DMS 273 (cell line): ENCODE data around the gene CLCNKA.
A peak's percentile ranks its signal among the peaks of the same experiment; 100 is the strongest.
"Not testable (repeated sequence)": the region's sequence is repeated elsewhere in the genome, so short reads cannot be mapped to it uniquely, and the experiment has no call there.

Source experiments
- DNase-seq: peaks from one replicate; lab custom pipeline; 2025; ENCODE audit not compliant: unreplicated experiment; lab: John Stamatoyannopoulos, UW

Gene CLCNKA

GRCh38 chr1:16039871-16040270 is 18.0 kb downstream of the CLCNKA start:
- DNase-seq = peak; percentile 30

- DNase-seq = no peak
These were observed 19.4 kb downstream of the CLCNKA start for GRCh38 chr1:16041200-16041599.

DNA sequence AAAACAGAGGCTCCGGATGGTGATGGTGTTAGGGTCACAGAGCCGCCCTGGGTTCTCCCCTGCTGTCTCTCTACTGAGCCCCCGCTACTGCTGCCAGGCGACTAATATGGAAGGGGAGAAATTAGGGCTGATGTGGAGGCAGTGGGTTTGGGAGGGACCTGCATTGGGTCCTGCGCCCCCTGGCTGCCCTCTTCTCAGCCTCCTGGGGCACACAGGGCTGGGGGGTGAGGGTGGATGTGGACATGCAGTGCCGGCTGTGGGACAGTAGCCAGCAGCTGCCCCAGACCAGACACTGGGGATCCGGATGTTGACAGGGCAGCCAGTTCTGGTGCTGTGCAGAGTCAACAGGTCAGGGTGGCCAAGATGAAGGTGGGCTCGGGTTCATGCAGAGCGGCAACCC is 20.3 kb downstream of the CLCNKA start:
- no peak for DNase-seq

GRCh38 chr1:16042654-16043053 is 20.8 kb downstream of the CLCNKA start:
- DNase-seq = not testable (repeated sequence)

- no peak for DNase-seq
These were observed 21.7 kb downstream of the CLCNKA start, which contains the start of gene CLCNKB for GRCh38 chr1:16043521-16043920. Gene CLCNKB (plus strand): TSS chr1:16043782. CDS start chr1:16044493, 711 bp downstream.

DNA sequence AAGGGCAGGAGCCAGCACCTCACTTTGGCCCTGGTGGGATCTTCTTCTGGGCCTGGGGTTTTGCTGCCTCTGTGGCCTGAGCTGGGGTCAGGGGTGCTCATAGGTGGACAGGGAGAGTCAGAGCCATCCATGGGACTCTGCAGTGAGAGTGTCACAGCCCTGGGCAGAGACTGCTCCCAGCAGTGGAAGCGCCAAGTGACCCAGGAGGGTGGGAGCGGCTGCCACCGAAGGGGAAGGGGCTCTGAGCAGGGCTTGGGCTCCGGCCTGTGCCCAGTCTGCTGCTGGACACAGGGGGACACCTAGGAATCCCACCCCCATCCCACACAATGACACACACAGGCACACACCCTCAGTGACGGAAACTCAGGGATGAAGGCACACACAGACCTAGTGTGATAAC is 22.1 kb downstream of the CLCNKA start:
- no peak for DNase-seq

DNA sequence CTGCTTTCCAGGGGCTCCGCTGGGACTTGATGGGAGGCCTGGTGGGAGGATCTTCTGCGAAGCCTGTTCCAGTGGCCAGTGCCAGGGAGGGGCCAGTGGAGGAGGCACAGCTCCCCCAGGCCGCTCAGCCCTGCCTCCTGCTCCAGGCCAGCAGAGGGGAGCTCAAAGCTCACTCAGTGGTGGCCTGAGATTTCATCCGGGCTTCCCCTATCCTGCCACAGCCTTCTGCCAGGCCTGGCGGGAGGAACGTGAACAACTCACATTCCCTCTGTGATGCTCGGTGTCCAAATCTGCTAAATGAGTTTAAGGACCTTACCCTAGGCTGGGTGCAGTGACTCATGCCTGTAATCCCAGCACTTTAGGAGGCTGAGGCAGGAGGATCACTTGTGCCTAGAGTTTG is 25.0 kb downstream of the CLCNKA start:
- DNase-seq = peak; percentile 50

DNA sequence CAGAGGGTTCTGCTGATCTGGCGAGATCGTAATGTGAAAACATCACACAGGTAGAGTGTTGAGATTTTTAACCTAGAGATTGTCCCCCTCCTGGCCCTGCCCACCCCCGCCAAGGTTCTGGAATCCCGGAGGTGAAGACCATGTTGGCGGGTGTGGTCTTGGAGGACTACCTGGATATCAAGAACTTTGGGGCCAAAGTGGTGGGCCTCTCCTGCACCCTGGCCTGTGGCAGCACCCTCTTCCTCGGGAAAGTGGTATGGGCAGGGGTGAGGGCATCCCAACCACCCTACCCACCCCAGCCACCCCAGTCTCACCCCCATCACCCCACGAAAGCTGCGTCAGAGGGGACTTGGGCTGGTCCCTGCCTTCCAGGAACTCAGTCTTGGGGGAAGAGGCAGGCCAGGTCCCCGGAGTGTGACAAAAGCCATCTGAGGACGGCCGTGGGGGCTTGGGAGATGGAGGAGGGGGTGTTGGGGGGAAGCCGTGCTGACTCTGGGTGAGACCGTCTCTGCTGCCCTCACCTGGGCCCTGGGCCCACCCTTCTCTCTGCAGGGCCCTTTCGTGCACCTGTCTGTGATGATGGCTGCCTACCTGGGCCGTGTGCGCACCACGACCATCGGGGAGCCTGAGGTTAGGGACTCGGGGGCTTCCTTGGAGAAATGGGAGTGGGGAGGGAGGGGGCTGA is 26.1 kb downstream of the CLCNKA start:
- DNase-seq = no peak

GRCh38 chr1:16048573-16049189 is 26.8 kb downstream of the CLCNKA start:
- DNase-seq = peak; percentile 46

GRCh38 chr1:16050328-16050727 is 28.5 kb downstream of the CLCNKA start:
- DNase-seq = no peak

DNA sequence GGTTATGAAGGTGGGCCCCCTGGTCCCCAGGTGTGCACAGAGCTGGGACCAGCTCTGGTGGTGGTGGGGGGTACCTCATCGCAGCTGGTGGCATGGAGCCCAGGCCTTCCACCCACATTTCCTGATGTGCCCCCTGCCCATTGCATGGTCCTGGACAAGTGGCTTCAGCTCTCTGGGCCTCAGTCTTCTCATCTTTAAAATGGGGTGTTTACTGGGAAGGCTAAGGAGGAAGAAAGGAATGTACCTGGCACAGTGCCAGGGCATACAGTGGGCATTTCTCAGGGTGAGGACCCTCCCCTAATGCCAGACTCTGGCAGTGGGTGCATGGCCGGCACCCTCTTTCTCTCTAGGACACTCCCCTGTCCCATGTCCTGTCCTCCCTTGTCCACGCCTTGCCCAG is 29.2 kb downstream of the CLCNKA start:
- DNase-seq = no peak

DNA sequence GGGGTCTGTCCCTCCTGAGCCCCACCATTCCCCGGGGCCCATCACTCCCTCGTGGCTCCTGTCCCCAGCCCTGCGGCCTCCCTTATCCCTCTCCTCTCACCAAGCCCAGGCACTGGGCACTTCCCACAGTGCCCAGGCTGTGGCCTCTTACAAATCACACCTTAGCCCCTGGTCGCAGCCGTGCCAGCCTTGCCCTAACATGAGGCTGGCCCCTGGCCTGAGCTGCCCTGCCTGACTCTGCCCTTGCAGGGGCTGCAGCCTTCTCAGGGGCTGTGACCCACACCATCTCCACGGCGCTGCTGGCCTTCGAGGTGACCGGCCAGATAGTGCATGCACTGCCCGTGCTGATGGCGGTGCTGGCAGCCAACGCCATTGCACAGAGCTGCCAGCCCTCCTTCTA is 30.1 kb downstream of the CLCNKA start:
- not testable (repeated sequence) for DNase-seq

GRCh38 chr1:16053781-16054502 is 32.1 kb downstream of the CLCNKA start:
- no peak for DNase-seq

- no peak for DNase-seq
These were observed 33.0 kb downstream of the CLCNKA start for GRCh38 chr1:16054598-16055540.

GRCh38 chr1:16055613-16056520 is 34.0 kb downstream of the CLCNKA start:
- DNase-seq = peak; percentile 95

GRCh38 chr1:16056521-16056912 is 34.7 kb downstream of the CLCNKA start:
- DNase-seq = not testable (repeated sequence)

GRCh38 chr1:16057314-16057915 is 35.6 kb downstream of the CLCNKA start:
- not testable (repeated sequence) for DNase-seq

- DNase-seq = not testable (repeated sequence)
These were observed 36.7 kb downstream of the CLCNKA start for GRCh38 chr1:16058394-16059120.

- no peak for DNase-seq
These were observed 39.4 kb downstream of the CLCNKA start for GRCh38 chr1:16061266-16061665.
